ENCODE data around the gene NKPD1. TPM values are rescaled to one million over a fixed set of nuclear protein-coding genes. Genes with fewer than 3 reads are reported as not detected.
A peak's percentile ranks its signal among the peaks of the same experiment; 100 is the strongest.

NKPD1 gene
- total and polyA plus RNA-seq, 9 of the 15 experiments (the other 6 are each of a cell fraction or from before 2014, with no cell fraction given): 0.03 to 0.09 (median 0.04) TPM; not detected in 5

GRCh38 chr19:45170146-45171106 is 9.6 kb upstream of the NKPD1 start:
- intact Hi-C loops (cut with micrococcal nuclease): no loop called here
- Histone ChIP-seq H4K20me1 (replicated peaks; ENCODE audit: control insufficient read depth, insufficient read depth, low read length) (peaks cover 6% of the 10 kb centered on the region), H3K4me3 (peak overlapping the region; percentile 10; the same call in 1 of the 2 replicates), H2AFZ (ENCODE audit: low read depth, low read length) (no peak overlapping the region), H3K27me3 (ENCODE audit: control insufficient read depth in 2 of 2, insufficient read depth in 2 of 2, low read length in 2 of 2) (no peaks in the 10 kb centered on the region), H3K9ac (ENCODE audit: insufficient read depth in 1 of 2, low read depth in 2 of 2, low read length in 2 of 2) (peak overlapping the region; percentile 54 to 87), H3K36me3 (ENCODE audit: control insufficient read depth, insufficient read depth, low read length) (no peaks in the 10 kb centered on the region), H3K27ac (ENCODE audit: extremely low read depth, low read depth, low read length) (peak overlapping the region; percentile 67; the same call in 1 of the 3 replicates), H3K4me1 (replicated peaks in 1 of 2; ENCODE audit: control insufficient read depth in 2 of 2, insufficient read depth in 2 of 2, low read length in 2 of 2) (peaks cover 41 to 47% of the 10 kb centered on the region in 2 experiments), H3K4me2 (ENCODE audit: insufficient read depth, low read length) (peak overlapping the region; percentile 54), H3K79me2 (ENCODE audit: control insufficient read depth, insufficient read depth, low read length) (peaks cover 14% of the 10 kb centered on the region; the same call in 2 of the 3 replicates), H3K9me3 (replicated peaks; ENCODE audit: control insufficient read depth, insufficient read depth, low read depth, low read length) (no peaks in the 10 kb centered on the region), H3K9me1 (ENCODE audit: control insufficient read depth, insufficient read depth, low read length) (no peaks in the 10 kb centered on the region)
- BruUV-seq (replicated peaks): no TSS peak
- ChIA-PET POLR2A (interaction anchor here (0.6 to 2.2 kb wide), 6 partner anchors 10 to 338 kb away, joined by 3 to 6 read pairs (median 4); partner anchors contain the start of gene FOSB), CTCF (ENCODE audit: low intra/inter-chr PET ratio) (no interaction called here)
- DNase-seq (ENCODE audit: extremely low read depth in 1 of 4, low spot score in 3 of 4) (peak in 3 of 4 experiments; percentile 57 to 60 (median 58)), ATAC-seq (peak; percentile 58), FAIRE-seq (peak; percentile 54)
- TF ChIP-seq VEZF1 (CRISPR knock-in tag; IDR thresholded peaks at IDR 0.05) (peak; percentile 38; the same call in 1 of the 2 replicates), ZBTB7A (IDR thresholded peaks at IDR 0.05; ENCODE audit: borderline replicate concordance, control insufficient read depth, low read depth, low read length) (0 out of 2 replicates have a peak, but pooled peaks have one; percentile 10), MYC (IDR thresholded peaks at IDR 0.05; ENCODE audit: low read depth, low read length) (0 out of 2 replicates have a peak, but pooled peaks have one; percentile 3), MYC (CRISPR knock-in tag; IDR thresholded peaks at IDR 0.05; ENCODE audit: borderline replicate concordance, low read depth) (no peak), BCOR (IDR thresholded peaks at IDR 0.05) (peak; percentile 80), HOXB6 (CRISPR knock-in tag; IDR thresholded peaks at IDR 0.05; ENCODE audit: borderline replicate concordance) (no peak), POLR2G (IDR thresholded peaks at IDR 0.05; ENCODE audit: low read depth, low read length) (0 out of 2 replicates have a peak, but pooled peaks have one; percentile 12), BRCA1 (IDR thresholded peaks at IDR 0.05) (no peak), BRCA1 (CRISPR knock-in tag; IDR thresholded peaks at IDR 0.05) (0 out of 2 replicates have a peak, but pooled peaks have one; percentile 35), ZNF143 (CRISPR knock-in tag; IDR thresholded peaks at IDR 0.05) (no peak)
- WGBS (ENCODE audit: insufficient coverage, low coverage, missing lambda C conversion rate): 55% methylated on average over 19 of the region's 21 CpGs
- in situ Hi-C loops (cut with MboI): no loop called here

All from K562 (cell line).